MM.1S (cell line): Measurements from ENCODE around the gene BIRC3.

Experiments
- DNase-seq: peaks from one replicate; pipeline ENCODE4 v3.0.0-alpha.2; 2015
- H2AFZ ChIP-seq: fragments of 300-600 bp; sonication (generic); 2 replicates; pipeline ENCODE4 v1.6.0; 2016; ENCODE audit warnings: antibody characterized with exemption, low read length
- H3F3A ChIP-seq: fragments of 300-600 bp; sonication (generic); 2 replicates; pipeline ENCODE4 v1.6.1; 2016; ENCODE audit warnings: mild to moderate bottlenecking, antibody characterized with exemption, low read length, moderate library complexity, mixed read lengths; ENCODE audit not compliant: insufficient read depth
- H3K27ac ChIP-seq: fragments of 300-600 bp; sonication (generic); 2 replicates; pipeline ENCODE4 v1.5.1; 2016; ENCODE audit warnings: mild to moderate bottlenecking, low read length
- H3K27me3 ChIP-seq: fragments of 300-600 bp; sonication (generic); replicated peaks from 2 replicates; pipeline ENCODE4 v1.6.0; 2016; ENCODE audit warnings: low read length; ENCODE audit not compliant: insufficient read depth
- H3K36me3 ChIP-seq: fragments of 300-600 bp; sonication (generic); replicated peaks from 2 replicates; pipeline ENCODE4 v1.6.1; 2016; ENCODE audit warnings: mild to moderate bottlenecking, low read length, mixed read lengths; ENCODE audit not compliant: insufficient read depth
- H3K4me1 ChIP-seq: fragments of 300-600 bp; sonication (generic); 2 replicates; pipeline ENCODE4 v1.6.1; 2016; ENCODE audit warnings: low read length, mixed read lengths
- H3K4me2 ChIP-seq: fragments of 300-600 bp; sonication (generic); 2 replicates; pipeline ENCODE4 v1.6.0; 2016; ENCODE audit warnings: low read depth, low read length
- H3K4me3 ChIP-seq: fragments of 300-600 bp; sonication (generic); 2 replicates; pipeline ENCODE4 v1.5.1; 2016; ENCODE audit warnings: low read length, mixed read lengths
- H3K79me2 ChIP-seq: fragments of 300-600 bp; sonication (generic); 2 replicates; pipeline ENCODE4 v1.6.1; 2016; ENCODE audit warnings: mixed run types, low read length, mixed read lengths
- H3K9ac ChIP-seq: fragments of 300-600 bp; sonication (generic); 2 replicates; pipeline ENCODE4 v1.6.1; 2016; ENCODE audit warnings: low read length, mixed read lengths
- H3K9me2 ChIP-seq: fragments of 300-600 bp; sonication (generic); replicated peaks from 2 replicates; pipeline ENCODE4 v1.6.1; 2016; ENCODE audit warnings: mild to moderate bottlenecking, low read length, mixed read lengths; ENCODE audit not compliant: insufficient read depth
- H3K9me3 ChIP-seq: fragments of 300-600 bp; sonication (generic); replicated peaks from 2 replicates; pipeline ENCODE4 v1.6.1; 2016; ENCODE audit warnings: mild to moderate bottlenecking, low read length, mixed read lengths; ENCODE audit not compliant: insufficient read depth
- H4K20me1 ChIP-seq: fragments of 300-600 bp; sonication (generic); 2 replicates; pipeline ENCODE4 v1.6.1; 2016; ENCODE audit warnings: mild to moderate bottlenecking, low read length, moderate library complexity, mixed read lengths; ENCODE audit not compliant: insufficient read depth
- EZH2 ChIP-seq: fragments of 300-600 bp; sonication (generic); optimal IDR thresholded peaks from 2 replicates; pipeline ENCODE3; 2017; ENCODE audit warnings: low read depth, mild to moderate bottlenecking, antibody characterized with exemption, low read length, mixed read lengths
- EZH2phosphoT487 ChIP-seq: fragments of 300-600 bp; sonication (generic); IDR thresholded peaks from 2 replicates; pipeline ENCODE4 v1.6.1; 2018; ENCODE audit warnings: antibody characterized with exemption, low read length
- TF ChIP-seq, protein P1 (sequence below): fragments of 300-600 bp; sonication (generic); IDR thresholded peaks from 2 replicates; pipeline ENCODE4 v1.5.1; 2016; ENCODE audit warnings: antibody characterized with exemption, low read length, mixed read lengths

BIRC3 gene

DNA sequence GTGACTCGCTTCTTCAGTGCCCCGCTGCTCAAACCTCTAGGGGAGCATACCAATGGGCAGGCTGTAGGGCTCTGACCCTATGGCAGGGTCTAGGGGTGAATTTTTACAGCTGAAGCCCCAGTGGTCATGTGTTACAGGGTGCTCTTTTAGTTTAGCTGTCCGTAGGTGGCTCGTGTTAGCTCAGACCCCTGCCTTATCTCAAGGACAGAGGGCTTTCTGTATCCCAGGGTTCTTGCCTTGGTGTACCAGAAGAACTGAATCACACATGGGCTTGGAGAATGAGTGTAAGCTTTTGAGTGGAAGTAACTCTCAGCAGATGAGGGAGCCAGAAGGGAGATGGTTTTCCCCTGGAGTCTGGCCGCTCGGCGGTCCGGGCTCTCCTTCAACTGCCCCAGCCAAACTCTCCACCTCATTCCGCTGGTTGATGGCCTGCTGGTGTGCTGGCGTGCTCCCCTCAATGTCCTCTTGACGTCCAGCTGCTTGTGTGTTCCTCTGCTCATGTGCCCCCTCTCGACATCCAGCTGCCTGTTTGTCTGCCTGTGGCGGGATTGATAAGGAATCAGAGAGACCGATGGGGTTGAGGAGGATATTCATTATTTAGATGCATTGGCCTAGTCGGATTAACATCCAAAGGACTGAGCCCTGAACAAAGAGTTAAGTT is 67.3 kb downstream of the BIRC3 start:
- Histone ChIP-seq H4K20me1 (no peaks in the 10 kb centered on the region), H3K4me3 (no peak overlapping the region), H3K36me3 (no peaks in the 10 kb centered on the region), H3K9me3 (no peaks in the 10 kb centered on the region), H3K27me3 (no peaks in the 10 kb centered on the region), H3K27ac (no peak overlapping the region), H2AFZ (no peak overlapping the region), H3F3A (no peaks in the 10 kb centered on the region), H3K4me1 (no peaks in the 10 kb centered on the region), H3K9me2 (no peaks in the 10 kb centered on the region), H3K79me2 (no peaks in the 10 kb centered on the region), H3K4me2 (no peak overlapping the region), H3K9ac (no peak overlapping the region)
- DNase-seq, result no peak
- TF ChIP-seq EZH2, result no peak
- TF ChIP-seq EZH2phosphoT487, result no peak
- TF ChIP-seq, protein P1, sequence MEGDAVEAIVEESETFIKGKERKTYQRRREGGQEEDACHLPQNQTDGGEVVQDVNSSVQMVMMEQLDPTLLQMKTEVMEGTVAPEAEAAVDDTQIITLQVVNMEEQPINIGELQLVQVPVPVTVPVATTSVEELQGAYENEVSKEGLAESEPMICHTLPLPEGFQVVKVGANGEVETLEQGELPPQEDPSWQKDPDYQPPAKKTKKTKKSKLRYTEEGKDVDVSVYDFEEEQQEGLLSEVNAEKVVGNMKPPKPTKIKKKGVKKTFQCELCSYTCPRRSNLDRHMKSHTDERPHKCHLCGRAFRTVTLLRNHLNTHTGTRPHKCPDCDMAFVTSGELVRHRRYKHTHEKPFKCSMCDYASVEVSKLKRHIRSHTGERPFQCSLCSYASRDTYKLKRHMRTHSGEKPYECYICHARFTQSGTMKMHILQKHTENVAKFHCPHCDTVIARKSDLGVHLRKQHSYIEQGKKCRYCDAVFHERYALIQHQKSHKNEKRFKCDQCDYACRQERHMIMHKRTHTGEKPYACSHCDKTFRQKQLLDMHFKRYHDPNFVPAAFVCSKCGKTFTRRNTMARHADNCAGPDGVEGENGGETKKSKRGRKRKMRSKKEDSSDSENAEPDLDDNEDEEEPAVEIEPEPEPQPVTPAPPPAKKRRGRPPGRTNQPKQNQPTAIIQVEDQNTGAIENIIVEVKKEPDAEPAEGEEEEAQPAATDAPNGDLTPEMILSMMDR, result no peak

DNA sequence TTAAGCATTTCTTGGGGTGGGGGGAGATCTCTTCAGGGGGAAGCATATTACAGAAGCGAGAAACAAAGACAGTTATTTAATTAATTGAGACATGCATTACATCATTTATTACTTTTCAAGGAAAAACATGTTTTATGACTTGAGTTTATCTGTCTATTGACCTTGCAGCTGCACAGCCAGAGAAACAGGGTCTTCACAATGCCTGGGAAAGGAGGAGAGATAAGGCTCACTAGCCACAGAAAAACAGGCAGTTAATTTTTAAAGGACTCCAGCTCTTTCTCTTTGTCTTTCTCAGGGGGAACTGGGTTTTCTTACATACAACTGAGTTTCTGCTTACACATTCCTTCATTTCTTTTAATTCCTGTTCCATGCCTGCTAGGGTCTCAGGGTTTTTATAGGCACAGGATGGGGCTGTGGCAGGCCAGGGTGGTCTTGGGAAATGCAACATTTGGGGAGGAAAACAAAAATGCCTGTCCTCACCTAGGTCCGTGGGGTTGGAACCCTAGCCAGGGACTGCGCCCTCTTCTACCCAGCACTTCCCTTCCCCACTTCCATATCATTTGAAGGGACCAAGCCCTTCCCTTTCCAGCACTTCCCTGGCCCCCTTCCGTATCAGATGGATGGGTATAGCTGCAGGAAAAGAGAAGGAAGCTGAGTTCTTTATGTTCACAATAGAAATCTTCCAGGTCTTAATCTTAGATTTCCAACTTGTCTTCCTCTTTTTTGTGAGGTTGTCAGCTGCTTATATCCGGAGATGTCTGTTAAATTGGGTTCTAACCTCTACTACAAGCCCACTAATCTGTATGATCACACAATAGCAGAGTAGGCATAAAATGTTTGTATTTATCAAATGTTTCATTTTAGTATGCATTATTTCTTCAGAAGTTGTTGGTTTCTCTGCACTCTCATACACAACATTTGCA is 68.1 kb downstream of the BIRC3 start:
- Histone ChIP-seq H4K20me1 (no peaks in the 10 kb centered on the region), H3K9ac (no peak overlapping the region), H3K9me2 (no peaks in the 10 kb centered on the region), H2AFZ (no peak overlapping the region), H3K9me3 (no peaks in the 10 kb centered on the region), H3K27ac (no peak overlapping the region), H3F3A (no peaks in the 10 kb centered on the region), H3K79me2 (no peaks in the 10 kb centered on the region), H3K4me1 (no peaks in the 10 kb centered on the region), H3K4me3 (no peak overlapping the region), H3K36me3 (no peaks in the 10 kb centered on the region), H3K27me3 (no peaks in the 10 kb centered on the region), H3K4me2 (no peak overlapping the region)
- TF ChIP-seq EZH2 (no peak), EZH2phosphoT487 (no peak)
- TF ChIP-seq, protein P1, result no peak
- DNase-seq, result no peak

DNA sequence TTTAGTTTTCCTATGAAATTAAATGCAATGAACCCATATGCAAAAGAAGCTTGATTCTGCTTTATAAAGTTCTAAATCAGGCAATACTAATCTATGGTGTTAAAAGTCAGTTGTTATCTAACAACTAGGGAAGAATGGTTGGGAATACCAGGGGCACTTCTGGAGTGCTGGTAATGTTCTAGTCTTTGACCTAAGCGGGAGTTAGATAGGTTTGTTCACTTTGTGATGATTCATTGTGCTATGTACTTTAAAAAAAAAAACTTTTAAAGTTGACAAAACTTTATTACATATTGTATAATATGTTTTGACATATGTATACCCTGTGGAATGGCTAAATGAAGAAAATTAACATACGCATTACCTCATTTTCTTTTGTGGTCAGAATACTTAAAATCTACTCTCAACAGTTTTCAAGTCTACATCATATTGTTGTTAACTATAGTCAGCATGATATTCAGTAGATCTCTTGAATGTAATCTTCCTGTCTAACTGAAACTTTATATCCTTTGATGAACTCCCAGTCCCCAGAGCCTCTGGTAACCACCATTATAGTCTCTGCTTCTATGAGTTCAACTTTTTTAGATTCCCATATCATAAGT is 69.0 kb downstream of the BIRC3 start:
- H4K20me1 ChIP-seq, result no peaks in the 10 kb centered on the region
- no peaks in the 10 kb centered on the region for H3K36me3 ChIP-seq
- no peak overlapping the region for H3K4me2 ChIP-seq
- no peak overlapping the region for H3K4me3 ChIP-seq
- H3F3A ChIP-seq, result no peaks in the 10 kb centered on the region
- H3K9ac ChIP-seq, result no peak overlapping the region
- no peak overlapping the region for H2AFZ ChIP-seq
- DNase-seq, result no peak
- H3K4me1 ChIP-seq, result no peaks in the 10 kb centered on the region
- H3K9me2 ChIP-seq, result no peaks in the 10 kb centered on the region
- no peak overlapping the region for H3K27ac ChIP-seq
- H3K9me3 ChIP-seq, result no peaks in the 10 kb centered on the region
- no peaks in the 10 kb centered on the region for H3K79me2 ChIP-seq
- TF ChIP-seq, protein P1, result no peak
- H3K27me3 ChIP-seq, result no peaks in the 10 kb centered on the region
